Measurements from ENCODE around the gene B4GALNT2. TPM values are rescaled to one million over a fixed set of nuclear protein-coding genes. Genes with fewer than 3 reads are reported as not detected.
"Not testable (repeated sequence)": the region's sequence is repeated elsewhere in the genome, so short reads cannot be mapped to it uniquely, and the experiment has no call there.

The B4GALNT2 gene, protein sequence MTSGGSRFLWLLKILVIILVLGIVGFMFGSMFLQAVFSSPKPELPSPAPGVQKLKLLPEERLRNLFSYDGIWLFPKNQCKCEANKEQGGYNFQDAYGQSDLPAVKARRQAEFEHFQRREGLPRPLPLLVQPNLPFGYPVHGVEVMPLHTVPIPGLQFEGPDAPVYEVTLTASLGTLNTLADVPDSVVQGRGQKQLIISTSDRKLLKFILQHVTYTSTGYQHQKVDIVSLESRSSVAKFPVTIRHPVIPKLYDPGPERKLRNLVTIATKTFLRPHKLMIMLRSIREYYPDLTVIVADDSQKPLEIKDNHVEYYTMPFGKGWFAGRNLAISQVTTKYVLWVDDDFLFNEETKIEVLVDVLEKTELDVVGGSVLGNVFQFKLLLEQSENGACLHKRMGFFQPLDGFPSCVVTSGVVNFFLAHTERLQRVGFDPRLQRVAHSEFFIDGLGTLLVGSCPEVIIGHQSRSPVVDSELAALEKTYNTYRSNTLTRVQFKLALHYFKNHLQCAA
- total RNA-seq, result 1 to 10 TPM in 3 of 4 donors, under 1 TPM in 1; 0.68 to 2.6 (median 2.1) TPM

DNA sequence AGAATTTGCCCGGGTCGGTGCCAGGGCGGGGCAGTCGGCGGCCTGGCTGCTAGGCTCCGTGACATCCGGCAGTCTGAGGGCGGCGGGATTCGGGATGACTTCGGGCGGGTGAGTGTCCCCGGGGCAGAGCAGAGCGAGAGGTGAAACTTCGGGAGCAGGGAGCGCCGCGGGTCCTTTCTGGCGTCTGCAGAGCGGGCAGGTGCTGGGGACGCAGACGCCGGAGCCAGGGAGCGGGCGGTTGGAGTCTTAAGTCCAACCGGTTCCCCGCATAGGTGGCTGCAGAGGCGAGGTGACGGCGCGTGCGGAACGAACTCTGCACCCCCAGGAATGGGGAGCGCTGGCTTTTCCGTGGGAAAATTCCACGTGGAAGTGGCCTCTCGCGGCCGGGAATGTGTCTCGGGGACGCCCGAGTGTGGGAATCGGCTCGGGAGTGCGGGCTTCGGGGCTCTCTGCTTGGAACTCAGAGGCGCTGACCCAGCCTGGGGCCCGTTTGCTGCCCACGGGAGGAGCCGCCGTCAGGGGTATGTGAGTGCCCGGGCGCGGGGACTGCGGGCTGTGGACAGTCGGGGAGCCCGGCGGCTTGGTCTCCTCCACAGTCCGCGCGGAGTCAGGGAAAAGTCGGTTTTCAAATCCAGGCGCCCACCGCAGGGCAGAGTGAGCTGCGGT is at the start of gene B4GALNT2:
Gene B4GALNT2 (plus strand): TSS at position 71 of the 666 bp plus-strand sequence. CDS start 24 bp downstream, at position 95.
- Histone ChIP-seq H3K4me3 (peak within 1 kb of the TSS; percentile 42), H3K27me3 (peaks cover 45% of the 10 kb centered on the region), H3K4me1 (peaks cover 12% of the 10 kb centered on the region), H3K36me3 (no peaks in the 10 kb centered on the region), H3K27ac (no peak within 1 kb of the TSS), H3K9me3 (no peaks in the 10 kb centered on the region)
- peak in 1 of 2 donors; percentile 61 for DNase-seq (ENCODE audit: low spot score in 2 of 2)
- TF ChIP-seq POLR2A (IDR thresholded peaks at IDR 0.05) (no peak), EP300 (IDR thresholded peaks at IDR 0.05) (no peak), POLR2AphosphoS5 (IDR thresholded peaks at IDR 0.05) (no peak)
- TF ChIP-seq, protein P1, sequence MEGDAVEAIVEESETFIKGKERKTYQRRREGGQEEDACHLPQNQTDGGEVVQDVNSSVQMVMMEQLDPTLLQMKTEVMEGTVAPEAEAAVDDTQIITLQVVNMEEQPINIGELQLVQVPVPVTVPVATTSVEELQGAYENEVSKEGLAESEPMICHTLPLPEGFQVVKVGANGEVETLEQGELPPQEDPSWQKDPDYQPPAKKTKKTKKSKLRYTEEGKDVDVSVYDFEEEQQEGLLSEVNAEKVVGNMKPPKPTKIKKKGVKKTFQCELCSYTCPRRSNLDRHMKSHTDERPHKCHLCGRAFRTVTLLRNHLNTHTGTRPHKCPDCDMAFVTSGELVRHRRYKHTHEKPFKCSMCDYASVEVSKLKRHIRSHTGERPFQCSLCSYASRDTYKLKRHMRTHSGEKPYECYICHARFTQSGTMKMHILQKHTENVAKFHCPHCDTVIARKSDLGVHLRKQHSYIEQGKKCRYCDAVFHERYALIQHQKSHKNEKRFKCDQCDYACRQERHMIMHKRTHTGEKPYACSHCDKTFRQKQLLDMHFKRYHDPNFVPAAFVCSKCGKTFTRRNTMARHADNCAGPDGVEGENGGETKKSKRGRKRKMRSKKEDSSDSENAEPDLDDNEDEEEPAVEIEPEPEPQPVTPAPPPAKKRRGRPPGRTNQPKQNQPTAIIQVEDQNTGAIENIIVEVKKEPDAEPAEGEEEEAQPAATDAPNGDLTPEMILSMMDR (IDR thresholded peaks at IDR 0.05), result no peak
- WGBS, result 7% methylated on average over 47 of the region's 65 CpGs

DNA sequence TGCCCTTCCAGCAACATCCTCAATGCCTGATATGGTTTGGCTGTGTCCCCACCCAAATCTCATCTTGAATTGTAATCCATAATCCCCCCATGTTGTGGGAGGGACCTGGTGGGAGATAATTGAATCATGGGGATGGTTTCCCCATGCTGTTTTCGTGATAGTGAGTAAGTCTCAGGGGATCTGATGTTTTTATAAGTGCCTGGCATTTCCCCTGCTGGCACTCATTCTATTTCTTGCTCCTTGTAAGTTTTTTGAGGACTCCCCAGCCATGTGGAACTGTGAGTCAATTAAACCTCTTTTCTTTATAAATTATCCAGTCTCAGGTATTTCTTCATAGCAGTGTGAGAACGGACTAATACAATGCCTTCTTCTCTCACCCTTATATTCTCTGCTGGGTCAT is 47.5 kb upstream of the B4GALNT2 start:
- H3K9me3 ChIP-seq; DNase-seq (ENCODE audit: low spot score in 2 of 2); H3K4me3 ChIP-seq; H3K27ac ChIP-seq; H3K36me3 ChIP-seq; H3K4me1 ChIP-seq: not testable (repeated sequence)
- 65% methylated on average over 2 of the region's 2 CpGs for WGBS
- peaks cover 37% of the 10 kb centered on the region for H3K27me3 ChIP-seq

DNA sequence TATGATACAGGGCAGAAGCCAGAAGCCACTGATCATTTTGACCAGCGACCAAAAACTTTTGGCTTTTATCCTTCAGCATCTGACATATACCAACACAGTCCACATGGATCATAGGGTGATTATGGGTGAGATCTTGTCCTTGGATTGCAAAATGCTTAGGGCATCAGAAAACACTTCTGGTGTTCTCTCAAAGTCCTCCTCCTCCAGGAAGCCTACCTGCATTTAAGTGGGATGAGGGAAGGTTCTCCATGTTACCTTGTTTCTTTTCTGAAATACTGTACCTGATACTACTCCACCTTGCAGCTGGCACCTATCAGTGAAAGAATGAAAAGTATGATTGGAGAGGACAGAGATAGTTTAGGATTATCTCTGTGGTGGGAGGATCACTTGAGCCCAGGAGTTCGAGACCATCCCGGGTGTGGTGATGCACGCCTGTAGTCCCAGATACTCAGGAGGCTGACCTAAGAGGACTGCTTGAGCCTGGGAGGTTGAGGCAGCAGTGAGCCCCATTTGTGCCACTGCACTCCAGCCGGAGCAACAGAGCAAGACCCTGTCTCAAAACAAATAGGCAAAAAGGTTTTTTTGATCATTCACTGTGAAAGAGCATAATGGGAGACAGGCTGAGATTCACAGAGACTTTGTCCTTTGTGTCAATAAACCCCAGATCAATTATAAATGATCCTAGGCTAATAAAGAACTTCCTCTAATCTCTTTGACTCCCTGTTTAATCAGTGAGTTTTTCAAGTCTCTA is 46.8 kb upstream of the B4GALNT2 start:
- DNase-seq (ENCODE audit: low spot score in 2 of 2), result no peak
- TF ChIP-seq EP300 (IDR thresholded peaks at IDR 0.05) (no peak), POLR2AphosphoS5 (IDR thresholded peaks at IDR 0.05) (no peak), POLR2A (IDR thresholded peaks at IDR 0.05) (no peak)
- TF ChIP-seq, protein P1 (IDR thresholded peaks at IDR 0.05), result no peak
- no peaks in the 10 kb centered on the region for H3K36me3 ChIP-seq
- H3K27me3 ChIP-seq, result peaks cover 34% of the 10 kb centered on the region
- H3K27ac ChIP-seq, result no peak overlapping the region
- H3K9me3 ChIP-seq, result no peaks in the 10 kb centered on the region
- 88% methylated on average over 5 of the region's 5 CpGs for WGBS
- H3K4me3 ChIP-seq, result no peak overlapping the region
- no peaks in the 10 kb centered on the region for H3K4me1 ChIP-seq

DNA sequence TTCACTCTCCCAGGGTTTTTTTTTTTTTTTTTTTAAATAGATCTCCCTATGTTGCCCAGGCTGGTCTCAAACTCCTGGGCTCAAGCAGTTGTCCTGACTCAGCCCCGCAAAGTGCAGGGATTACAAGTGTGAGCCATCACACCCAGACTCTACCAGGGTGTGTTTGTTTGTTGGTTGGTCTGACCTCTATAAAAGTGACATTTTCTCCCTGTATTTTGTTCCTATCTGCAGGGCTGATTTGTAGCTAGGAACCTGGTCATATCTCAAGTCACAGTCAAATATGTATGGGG is 46.3 kb upstream of the B4GALNT2 start:
- Histone ChIP-seq H3K4me3 (no peak overlapping the region), H3K27me3 (peaks cover 34% of the 10 kb centered on the region), H3K27ac (no peak overlapping the region), H3K9me3 (no peaks in the 10 kb centered on the region), H3K4me1 (no peaks in the 10 kb centered on the region), H3K36me3 (no peaks in the 10 kb centered on the region)
- DNase-seq (ENCODE audit: low spot score in 2 of 2), result no peak
- TF ChIP-seq, protein P1 (IDR thresholded peaks at IDR 0.05), result no peak
- TF ChIP-seq EP300 (IDR thresholded peaks at IDR 0.05) (no peak), POLR2A (IDR thresholded peaks at IDR 0.05) (no peak), POLR2AphosphoS5 (IDR thresholded peaks at IDR 0.05) (no peak)
- 75% methylated on average over 1 of the region's 1 CpG for WGBS

DNA sequence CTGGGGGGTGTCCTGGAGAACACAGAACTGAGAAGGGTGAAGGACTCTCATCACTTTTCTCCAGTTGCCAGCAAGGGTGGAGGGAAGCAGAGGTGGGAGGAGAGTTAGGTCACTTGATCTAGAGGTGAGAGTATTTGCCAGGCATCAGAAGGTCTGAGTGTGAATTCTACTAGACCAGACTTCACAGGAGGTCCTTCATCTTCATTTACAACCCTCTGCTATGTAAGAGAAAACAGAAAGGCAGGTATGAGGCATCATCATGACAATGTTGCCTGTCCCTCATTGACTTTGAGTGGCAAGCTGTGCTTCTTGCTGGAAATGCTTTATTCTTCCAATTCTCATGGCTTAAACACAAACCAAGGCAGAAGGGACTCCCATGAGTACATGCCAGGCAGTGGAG is 45.9 kb upstream of the B4GALNT2 start:
- peaks cover 34% of the 10 kb centered on the region for H3K27me3 ChIP-seq

More for the DNA sequence above, 45.9 kb upstream of the B4GALNT2 start:
- no peak overlapping the region for H3K27ac ChIP-seq
- no peak overlapping the region for H3K4me3 ChIP-seq
- DNase-seq (ENCODE audit: low spot score in 2 of 2), result no peak
- H3K36me3 ChIP-seq, result no peaks in the 10 kb centered on the region
- H3K9me3 ChIP-seq, result no peaks in the 10 kb centered on the region
- no peaks in the 10 kb centered on the region for H3K4me1 ChIP-seq
- TF ChIP-seq EP300 (IDR thresholded peaks at IDR 0.05), result no peak
- no peak for TF ChIP-seq POLR2AphosphoS5 (IDR thresholded peaks at IDR 0.05)
- TF ChIP-seq, protein P1 (IDR thresholded peaks at IDR 0.05), result no peak
- no peak for TF ChIP-seq POLR2A (IDR thresholded peaks at IDR 0.05)
